Epidermal melanocyte (primary cell): Measurements from ENCODE around the gene TCEANC.

Experiments
- DNase-seq: peaks from one replicate; pipeline ENCODE4 v3.0.0; 2011; ENCODE audit warnings: low spot score; ENCODE audit not compliant: insufficient read length

TCEANC gene

DNA sequence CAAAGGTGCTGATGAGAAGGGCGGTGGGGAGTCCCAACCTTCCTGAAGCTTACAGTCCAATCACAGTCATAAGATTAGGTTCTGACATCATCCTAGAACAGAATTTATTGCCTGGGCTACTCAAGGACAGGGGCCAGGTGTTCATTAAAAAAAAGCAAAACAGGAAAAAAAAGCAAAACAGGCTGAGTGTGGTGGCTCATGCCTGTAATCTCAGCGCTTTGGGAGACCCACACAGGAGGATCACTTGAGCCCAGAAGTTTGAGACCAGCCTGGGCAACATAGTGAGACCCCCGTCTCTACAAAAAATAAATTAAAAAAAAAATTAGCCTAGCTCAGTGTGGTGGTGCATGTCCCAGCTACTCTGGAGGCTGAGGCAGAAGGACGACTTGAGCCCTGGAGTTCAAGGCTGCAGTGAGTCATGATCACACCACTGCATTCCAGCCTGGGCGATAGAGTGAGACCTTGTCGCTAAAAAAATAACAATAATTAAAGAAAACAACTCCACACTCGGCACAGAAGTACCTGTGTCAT, 39.0 kb downstream of the TCEANC start:
- no peak for DNase-seq

- no peak for DNase-seq
These were observed 39.9 kb downstream of the TCEANC start for GRCh38 chrX:13692771-13693231.

DNA sequence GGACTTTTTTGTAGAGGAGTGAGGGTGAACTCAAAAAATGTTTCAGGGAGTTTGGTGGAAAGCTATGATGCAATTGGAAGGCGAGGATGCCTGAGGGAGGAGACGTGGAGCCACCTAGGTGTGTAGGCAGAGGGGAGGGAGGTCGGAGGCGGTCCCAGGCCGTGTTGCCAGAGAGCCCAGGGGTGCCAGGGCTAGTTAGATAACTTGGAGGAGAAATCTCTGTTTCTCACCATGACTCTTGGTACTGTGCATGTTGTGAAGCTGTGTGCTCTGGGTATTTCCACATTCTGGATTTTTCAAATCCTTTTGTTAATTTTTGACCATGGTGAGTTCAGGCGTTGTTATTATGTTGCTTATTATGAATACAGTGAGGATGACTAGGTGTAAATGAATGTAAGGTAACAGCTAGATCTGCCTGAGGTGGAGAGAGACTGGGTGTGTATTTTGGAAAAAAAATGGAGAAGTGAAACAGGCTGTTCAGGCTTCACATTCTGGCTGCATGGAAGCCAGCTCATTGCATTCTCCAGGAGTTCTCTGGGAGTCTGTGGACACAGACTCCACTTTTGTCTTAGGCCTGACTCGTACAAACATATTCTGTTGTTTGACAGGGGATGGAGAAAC, 40.5 kb downstream of the TCEANC start:
- no peak for DNase-seq

- no peak for DNase-seq
These were observed 41.4 kb downstream of the TCEANC start for GRCh38 chrX:13694359-13694758.

DNA sequence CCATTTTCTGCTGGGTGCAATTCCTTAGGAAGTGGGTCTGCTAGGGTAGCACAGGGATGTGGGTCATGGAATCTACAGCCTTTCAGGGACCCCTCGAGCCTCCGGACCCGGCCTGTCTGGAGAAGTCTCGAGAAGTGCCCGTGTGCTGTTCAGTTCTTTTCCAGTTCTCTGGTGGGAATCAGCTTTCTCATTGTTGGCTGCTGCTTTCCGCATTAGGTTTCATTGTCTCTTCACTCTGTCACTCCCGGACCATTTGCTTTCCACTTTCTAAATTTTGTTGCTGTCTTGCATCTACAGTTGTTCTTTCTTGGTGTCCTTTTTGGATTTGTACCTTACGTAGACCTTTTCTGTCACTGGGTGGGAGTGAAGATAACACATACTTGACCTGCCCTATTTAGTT, 42.0 kb downstream of the TCEANC start:
- DNase-seq, result no peak

GRCh38 chrX:13695601-13696115, 42.7 kb downstream of the TCEANC start:
- no peak for DNase-seq

DNA sequence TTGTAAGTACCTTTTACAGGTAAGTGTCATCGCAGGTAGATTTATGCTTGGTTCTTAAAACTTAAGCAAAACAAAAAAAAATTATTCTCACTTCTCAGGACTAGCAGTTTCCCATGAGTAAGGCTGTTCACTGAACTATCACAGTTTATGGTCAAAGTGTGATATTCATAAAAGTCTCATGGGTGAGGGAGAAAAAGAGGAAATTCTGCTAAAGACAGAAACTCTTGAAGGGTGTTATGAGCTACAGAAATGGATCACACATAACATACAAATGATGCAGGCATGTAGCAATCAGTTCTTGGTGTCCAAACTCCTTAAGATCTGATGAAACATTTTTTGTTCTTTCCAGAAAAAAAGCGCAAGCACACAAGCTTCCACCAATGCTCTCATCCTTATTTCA, 44.5 kb downstream of the TCEANC start:
- no peak for DNase-seq

DNA sequence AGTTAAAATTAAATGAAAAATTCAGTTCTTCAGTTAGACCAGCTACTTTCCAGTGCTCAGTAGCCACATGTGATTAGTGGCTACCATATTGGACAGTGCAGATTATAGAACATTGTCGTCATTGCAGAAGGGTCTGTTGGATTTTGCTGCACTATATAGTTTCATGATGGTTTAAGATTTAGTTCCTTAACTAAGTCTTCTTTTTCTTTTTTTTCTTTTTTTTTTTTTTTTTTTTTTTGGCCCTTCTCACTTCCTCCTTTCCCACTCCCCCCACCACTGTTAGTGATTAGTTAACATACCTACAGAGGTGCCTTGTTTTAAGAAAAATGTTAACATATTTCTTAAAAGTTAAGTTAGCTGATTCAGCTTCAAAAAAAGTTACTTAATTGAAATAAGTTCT, 45.0 kb downstream of the TCEANC start:
- DNase-seq, result no peak

DNA sequence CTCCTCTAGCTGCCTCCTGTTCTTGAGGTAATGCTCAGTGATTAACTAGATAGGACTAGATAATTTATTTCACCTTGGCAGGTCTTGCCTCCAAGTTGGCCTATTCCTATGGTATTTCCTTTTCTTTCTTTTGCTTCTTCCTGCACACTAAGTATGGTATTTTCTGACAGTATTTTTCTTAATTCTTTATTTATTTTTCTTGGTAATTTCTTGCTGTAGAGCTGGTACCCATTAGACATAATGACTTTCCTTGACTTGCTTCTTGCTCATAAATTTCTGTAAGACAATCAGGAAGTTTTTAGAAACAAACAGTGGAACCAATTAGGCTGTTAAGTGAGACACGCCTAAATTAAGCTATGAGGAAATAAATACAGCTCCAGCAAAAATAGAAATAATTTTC, 45.5 kb downstream of the TCEANC start:
- no peak for DNase-seq

DNA sequence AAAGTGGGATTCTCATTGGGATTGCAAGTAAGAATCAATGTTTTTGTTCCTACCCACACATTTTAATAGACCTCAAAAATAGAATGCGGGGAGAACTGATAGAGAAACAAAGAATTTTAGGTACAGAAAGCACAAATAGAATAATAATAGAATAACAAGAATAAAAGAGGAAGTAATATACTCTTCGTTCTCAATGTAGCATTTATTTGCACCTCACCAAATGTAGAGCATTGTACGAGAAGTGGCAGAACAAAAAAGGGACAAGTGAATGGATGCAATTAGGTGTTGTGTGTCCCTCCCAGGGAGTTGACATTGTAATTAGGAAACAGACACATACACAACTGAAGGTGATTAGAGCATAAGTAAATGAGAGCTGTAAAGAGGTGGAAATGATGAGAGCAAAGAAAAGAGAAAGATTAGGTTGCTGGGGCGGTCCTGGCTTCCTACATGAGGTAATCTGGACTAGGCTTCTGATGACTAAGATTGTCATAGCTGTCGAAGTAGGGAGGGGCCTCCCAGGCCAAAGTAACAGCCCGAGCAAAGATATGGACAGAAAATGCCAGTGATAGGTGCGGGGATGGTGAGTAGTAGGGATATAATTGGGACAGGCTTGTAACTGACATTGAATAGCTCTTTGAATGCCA, 46.4 kb downstream of the TCEANC start:
- no peak for DNase-seq

DNA sequence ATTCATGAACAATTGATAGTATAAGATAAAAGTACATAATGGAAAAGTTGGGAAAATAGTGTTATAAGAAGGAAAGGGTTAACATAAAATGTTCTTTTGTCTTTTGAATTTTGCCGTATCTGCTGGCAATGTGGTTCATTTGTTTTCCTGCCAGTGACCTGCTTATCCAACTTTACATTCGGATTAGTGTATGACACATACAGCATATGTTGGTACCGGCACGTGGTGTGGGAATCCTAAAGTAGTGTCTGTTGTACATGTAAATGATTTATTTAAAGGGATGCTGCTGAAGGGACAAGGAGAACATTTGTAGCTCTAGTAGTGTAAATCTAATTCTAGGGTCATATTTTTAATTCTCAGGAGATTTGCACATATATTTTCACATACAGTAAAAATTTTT, 47.4 kb downstream of the TCEANC start:
- no peak for DNase-seq

DNA sequence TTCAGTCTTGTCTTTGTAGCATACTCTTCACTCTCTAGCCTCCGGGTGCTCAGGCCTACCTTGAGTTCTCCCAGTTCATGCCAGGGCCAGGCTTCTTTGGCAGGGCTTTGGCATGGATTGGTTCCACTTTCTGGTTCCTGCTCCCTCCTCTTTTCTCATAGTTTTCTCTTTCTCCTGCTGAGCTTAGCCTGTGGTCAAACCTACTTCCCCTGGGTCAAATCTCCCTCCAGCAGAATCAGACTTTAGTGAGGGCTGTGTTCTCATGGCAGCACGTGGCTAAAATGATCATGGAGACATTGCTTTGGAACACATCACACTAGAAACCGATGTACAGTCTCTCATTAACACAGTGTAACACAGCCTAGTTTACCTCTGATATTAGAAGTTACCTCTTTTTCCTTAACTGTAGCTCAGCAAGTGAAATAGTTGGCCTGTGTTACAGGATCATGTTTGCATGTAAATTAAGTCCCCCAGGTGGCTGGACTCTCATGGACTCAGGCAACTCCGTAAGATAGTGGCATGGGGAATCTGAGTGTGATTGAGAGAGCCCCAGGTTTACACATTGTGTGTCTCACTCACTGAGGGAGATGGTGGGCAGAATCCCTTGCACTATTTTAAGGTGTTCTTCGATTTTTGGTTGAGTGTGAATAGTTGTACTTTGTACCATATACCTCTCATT, 49.3 kb downstream of the TCEANC start:
- no peak for DNase-seq

DNA sequence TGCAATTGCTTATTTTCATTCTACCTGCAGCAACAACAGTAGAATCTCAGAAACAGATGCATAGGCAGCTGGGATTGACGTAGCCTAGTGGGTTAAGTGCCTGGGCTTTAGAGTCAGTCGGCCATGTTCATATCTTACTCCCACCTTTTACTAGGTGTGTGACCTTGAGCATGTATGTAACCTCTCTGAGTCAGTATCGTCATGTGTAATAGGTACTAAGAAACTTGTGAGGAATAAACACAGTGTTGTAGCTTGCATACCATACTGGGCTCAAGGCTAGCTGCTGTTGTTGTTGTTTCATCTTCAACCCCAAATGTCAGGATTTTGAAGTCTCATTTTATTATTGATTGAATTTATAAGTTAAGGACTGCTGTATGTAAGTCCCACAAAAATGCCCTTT, 50.2 kb downstream of the TCEANC start:
- DNase-seq, result no peak

GRCh38 chrX:13703589-13703988, 50.6 kb downstream of the TCEANC start:
- DNase-seq, result no peak

- DNase-seq, result no peak
These were observed 58.2 kb downstream of the TCEANC start for GRCh38 chrX:13711141-13711540.
